HCT116 (cell line): ENCODE data around the gene ALG10B. TPM values are rescaled to one million over a fixed set of nuclear protein-coding genes. Genes with fewer than 3 reads are reported as not detected.
"Not testable (repeated sequence)": the region's sequence is repeated elsewhere in the genome, so short reads cannot be mapped to it uniquely, and the experiment has no call there.

Source experiments
- ATAC-seq: fragments of 200-7000 bp; cut with Tn5 transposase; 2 replicates; pipeline ENCODE4 v1.9.1; 2020; ENCODE audit warnings: mild to moderate bottlenecking, moderate library complexity
- BruUV-seq: library from RNA; stranded (reverse); fragments of 400-500 nt; replicated peaks from 2 replicates; lab custom pipeline; 2021; lab: Mats Ljungman, UMichigan
- CTCF ChIA-PET: fragments of 300-600 bp; sonication (Branson Sonifier 250); formaldehyde crosslinking; loops from one replicate; lab custom pipeline; 2021; ENCODE audit warnings: antibody characterized with exemption; lab: Charles Lee
- POLR2A ChIA-PET: fragments of 300-600, 350-600 bp; sonication (Branson Sonifier 250); formaldehyde crosslinking; loops from one replicate; lab custom pipeline; 2021; ENCODE audit warnings: antibody characterized with exemption; lab: Charles Lee
- RAD21 ChIA-PET, 2 experiments: fragments of 300-600 bp; sonication (Branson Sonifier 250); formaldehyde crosslinking; loops; one replicate each; lab custom pipeline; 2023; ENCODE audit warnings: low total read pairs in 2 of 2; ENCODE audit not compliant: uncharacterized antibody in 2 of 2, unreplicated experiment in 2 of 2, low non-redundant PET in 1 of 2; lab: Charles Lee
- DNase-seq: peaks from one replicate; pipeline ENCODE4 v3.0.0-alpha.2; 2010; ENCODE audit warnings: low read depth, low spot score
- H2AFZ ChIP-seq: fragments of 200-600 bp; shearing (Covaris generic), sonication (generic); 2 replicates; pipeline ENCODE4 v1.6.1; 2017; ENCODE audit warnings: low read depth, mixed run types, mixed read lengths, antibody characterized with exemption, low read length; ENCODE audit not compliant: poor library complexity, severe bottlenecking
- H3K27ac ChIP-seq: 2 replicates; pipeline ENCODE4 v1.5.1; 2012; ENCODE audit warnings: low read depth, low read length
- H3K27me3 ChIP-seq: fragments of 200-600 bp; sonication (generic); 2 replicates; pipeline ENCODE4 v1.6.1; 2016; ENCODE audit warnings: mixed run types, low read length, mixed read lengths; ENCODE audit not compliant: insufficient read depth
- H3K36me3 ChIP-seq, 2 experiments: fragments of 200-500 bp in 1 of 2; fragments of 200-600 bp in 1 of 2; sonication (Bioruptor generic) in 1 of 2; sonication (generic) in 1 of 2; 2 replicates each; pipeline versions ENCODE4 v1.5.1 to v1.6.1; 2014 to 2016; ENCODE audit warnings: low read length in 2 of 2, inconsistent platforms in 1 of 2, mixed read lengths in 1 of 2, mixed run types in 1 of 2; ENCODE audit not compliant: insufficient read depth in 2 of 2, control insufficient read depth in 1 of 2
- H3K4me1 ChIP-seq, 2 experiments: fragments of 200-600 bp in 1 of 2; sonication (generic) in 1 of 2; 2 replicates each; pipeline versions ENCODE4 v1.5.1 to v1.6.1; 2012 to 2017; ENCODE audit warnings: low read length in 2 of 2, inconsistent platforms in 1 of 2, mild to moderate bottlenecking in 1 of 2, mixed read lengths in 1 of 2, mixed run types in 1 of 2, moderate library complexity in 1 of 2; ENCODE audit not compliant: insufficient read depth in 2 of 2, control insufficient read depth in 1 of 2
- H3K4me2 ChIP-seq: fragments of 200-600 bp; sonication (generic); 2 replicates; pipeline ENCODE4 v1.6.1; 2017; ENCODE audit warnings: mixed run types, low read length, mixed read lengths
- H3K4me3 ChIP-seq, 2 experiments: fragments of 200-600 bp in 1 of 2; sonication (generic) in 1 of 2; replicated peaks in 1 of 2; 2 replicates each; pipeline ENCODE4 v1.5.1; 2011 to 2016; ENCODE audit warnings: low read length in 2 of 2, control low read depth in 1 of 2, low read depth in 1 of 2, mild to moderate bottlenecking in 1 of 2, mixed read lengths in 1 of 2, mixed run types in 1 of 2
- H3K79me2 ChIP-seq: fragments of 200-600 bp; sonication (generic); 2 replicates; pipeline ENCODE4 v1.6.1; 2017; ENCODE audit warnings: mild to moderate bottlenecking, mixed run types, low read length, moderate library complexity, mixed read lengths; ENCODE audit not compliant: insufficient read depth
- H3K9ac ChIP-seq: fragments of 200-600 bp; sonication (generic); 2 replicates; pipeline ENCODE4 v1.6.1; 2016; ENCODE audit warnings: low read length, mixed read lengths
- H3K9me2 ChIP-seq: fragments of 200-600 bp; sonication (generic), shearing (Covaris generic); 2 replicates; pipeline ENCODE4 v1.6.1; 2017; ENCODE audit warnings: mixed run types, mild to moderate bottlenecking, moderate library complexity; ENCODE audit not compliant: insufficient read depth
- H3K9me3 ChIP-seq, 2 experiments: fragments of 200-500 bp in 1 of 2; fragments of 200-600 bp in 1 of 2; sonication (Bioruptor generic) in 1 of 2; sonication (generic) in 1 of 2; 2 replicates each; pipeline ENCODE4 v1.6.1; 2014 to 2017; ENCODE audit warnings: low read length in 2 of 2, mixed read lengths in 2 of 2, inconsistent platforms in 1 of 2, low read depth in 1 of 2, mild to moderate bottlenecking in 1 of 2, mixed run types in 1 of 2, moderate library complexity in 1 of 2; ENCODE audit not compliant: control insufficient read depth in 1 of 2, insufficient read depth in 1 of 2
- H4K20me1 ChIP-seq: fragments of 200-600 bp; sonication (generic), shearing (Covaris generic); 2 replicates; pipeline ENCODE4 v1.6.1; 2017; ENCODE audit warnings: mixed run types, mild to moderate bottlenecking, moderate library complexity; ENCODE audit not compliant: insufficient read depth
- EZH2 ChIP-seq: fragments of 200-600 bp; sonication (generic); IDR thresholded peaks from 2 replicates; pipeline ENCODE4 v1.6.1; 2017; ENCODE audit warnings: antibody characterized with exemption, mixed run types
- FOSL1 ChIP-seq: IDR thresholded peaks from 2 replicates; pipeline ENCODE4 v1.6.1; 2012; ENCODE audit warnings: low read depth
- JUND ChIP-seq: IDR thresholded peaks from 2 replicates; pipeline ENCODE4 v1.6.1; 2012
- POLR2AphosphoS5 ChIP-seq: IDR thresholded peaks from 2 replicates; pipeline ENCODE4 v1.6.1; 2011; ENCODE audit warnings: mild to moderate bottlenecking, low read depth, low read length, moderate library complexity
- SIN3A ChIP-seq: IDR thresholded peaks from 2 replicates; pipeline ENCODE4 v1.6.1; 2012; ENCODE audit warnings: low read depth
- SP1 ChIP-seq: IDR thresholded peaks from 2 replicates; pipeline ENCODE4 v1.6.1; 2012; ENCODE audit warnings: low read depth
- SRF ChIP-seq: IDR thresholded peaks from 2 replicates; pipeline ENCODE4 v1.6.1; 2012; ENCODE audit warnings: low read depth
- TCF7L2 ChIP-seq: IDR thresholded peaks from 2 replicates; pipeline ENCODE4 v1.7.0; 2011; ENCODE audit warnings: borderline replicate concordance, inconsistent platforms; ENCODE audit not compliant: insufficient read depth, insufficient read length; ENCODE audit errors: extremely low read depth
- YY1 ChIP-seq: IDR thresholded peaks from 2 replicates; pipeline ENCODE4 v1.6.1; 2011; ENCODE audit warnings: low read length, low read depth, moderate library complexity, mild to moderate bottlenecking; ENCODE audit not compliant: insufficient replicate concordance; ENCODE audit errors: extremely low read depth
- ZFX ChIP-seq: fragments of 450-650 bp; IDR thresholded peaks from 2 replicates; pipeline ENCODE4 v1.6.1; 2017
- intact Hi-C: fragments of 100-400 bp; cut with micrococcal nuclease; formaldehyde crosslinking; loops from 2 replicates; pipeline ENCODE4 v1.10.0; 2022
- total RNA-seq: library from RNA; stranded (reverse); gene quantifications from one replicate; pipeline ENCODE4 v1.2.1, GENCODE V29; 2021; ENCODE audit not compliant: unreplicated experiment
- TF ChIP-seq, protein P1 (sequence below): IDR thresholded peaks from 2 replicates; pipeline ENCODE4 v1.6.1; 2012; ENCODE audit warnings: low read depth

Gene ALG10B
- total RNA-seq, 1 experiment from 2014 or later: 9.0 TPM

- Histone ChIP-seq H3K79me2 (no peaks in the 10 kb centered on the region), H3K36me3 (no peaks in the 10 kb centered on the region), H3K4me3 (no peak overlapping the region), H2AFZ (no peak overlapping the region), H4K20me1 (no peaks in the 10 kb centered on the region), H3K9me2 (no peaks in the 10 kb centered on the region), H3K9me3 (no peaks in the 10 kb centered on the region), H3K4me2 (no peak overlapping the region)
- ATAC-seq: no peak
- intact Hi-C loops: no loop called here
- no TSS peak for BruUV-seq
- POLR2A ChIA-PET: no interaction called here
- TF ChIP-seq JUND: no peak
- TF ChIP-seq, all 23 proteins: peak for 0
- ChIA-PET CTCF (no interaction called here), RAD21 (no interaction called here)
- H3K27me3 ChIP-seq: no peaks in the 10 kb centered on the region
- no peak overlapping the region for H3K9ac ChIP-seq
- DNase-seq: no peak
- no peaks in the 10 kb centered on the region for H3K4me1 ChIP-seq
- no peak overlapping the region for H3K27ac ChIP-seq
These were observed 34.0 kb downstream of the ALG10B start for GRCh38 chr12:38350342-38351174.

DNA sequence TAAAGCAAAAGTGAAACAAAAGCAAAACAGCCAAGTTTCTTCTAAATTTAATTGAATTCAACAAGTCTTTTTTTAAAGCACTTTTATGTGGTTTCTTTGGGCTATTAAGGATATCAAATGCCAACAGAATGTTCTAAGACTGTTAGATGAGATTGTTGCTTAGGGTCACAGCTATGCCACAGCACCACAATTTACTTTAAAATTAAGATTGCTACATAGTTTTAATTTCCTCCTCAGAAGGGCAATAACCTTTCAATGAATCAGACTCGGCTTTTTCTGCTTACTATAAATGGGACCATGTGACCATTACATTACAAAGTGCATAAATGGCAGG, 34.6 kb downstream of the ALG10B start:
- BruUV-seq, ATAC-seq, H3K36me3 ChIP-seq, H3K27me3 ChIP-seq, H3K4me2 ChIP-seq, H3K9me3 ChIP-seq, CTCF ChIA-PET, H4K20me1 ChIP-seq, POLR2A ChIA-PET, H3K9ac ChIP-seq, H2AFZ ChIP-seq, H3K27ac ChIP-seq, H3K79me2 ChIP-seq, H3K4me3 ChIP-seq, H3K4me1 ChIP-seq, DNase-seq, intact Hi-C loops, RAD21 ChIA-PET, H3K9me2 ChIP-seq: not testable (repeated sequence)

DNA sequence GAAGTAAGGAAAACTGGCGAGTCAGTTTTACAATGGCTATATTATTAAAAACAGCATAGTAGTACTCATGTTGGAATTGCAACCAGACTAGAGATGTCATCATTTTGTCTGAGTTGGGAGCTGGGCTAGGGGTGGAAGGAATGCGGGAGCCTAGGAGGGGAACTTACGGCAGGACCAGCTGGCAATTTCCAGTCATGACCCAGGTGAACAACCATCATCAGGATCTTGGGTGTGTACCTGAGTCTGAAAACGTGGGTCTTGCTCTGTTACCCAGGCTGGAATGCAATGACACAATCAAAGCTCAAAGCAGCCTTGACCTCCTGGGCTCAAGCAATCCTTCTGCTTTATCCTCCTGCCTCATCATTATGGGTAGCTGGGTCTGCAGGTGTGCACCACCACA, 50.9 kb downstream of the ALG10B start:
- no peak for DNase-seq
- no TSS peak for BruUV-seq
- Histone ChIP-seq H3K36me3 (no peaks in the 10 kb centered on the region), H3K9me3 (no peaks in the 10 kb centered on the region), H3K27ac (no peak overlapping the region), H3K4me3 (no peak overlapping the region), H3K79me2 (no peaks in the 10 kb centered on the region), H3K4me2 (no peak overlapping the region), H3K9ac (no peak overlapping the region), H4K20me1 (no peaks in the 10 kb centered on the region), H2AFZ (no peak overlapping the region), H3K4me1 (no peaks in the 10 kb centered on the region), H3K27me3 (no peaks in the 10 kb centered on the region), H3K9me2 (no peaks in the 10 kb centered on the region)
- ChIA-PET RAD21 (no interaction called here), CTCF (no interaction called here), POLR2A (no interaction called here)
- ATAC-seq: no peak
- intact Hi-C loops: no loop called here
- TF ChIP-seq SRF (no peak), POLR2AphosphoS5 (no peak), JUND (no peak), EZH2 (no peak), YY1 (no peak), TCF7L2 (no peak), SP1 (no peak), FOSL1 (no peak), SIN3A (no peak), ZFX (no peak)
- TF ChIP-seq, protein P1, sequence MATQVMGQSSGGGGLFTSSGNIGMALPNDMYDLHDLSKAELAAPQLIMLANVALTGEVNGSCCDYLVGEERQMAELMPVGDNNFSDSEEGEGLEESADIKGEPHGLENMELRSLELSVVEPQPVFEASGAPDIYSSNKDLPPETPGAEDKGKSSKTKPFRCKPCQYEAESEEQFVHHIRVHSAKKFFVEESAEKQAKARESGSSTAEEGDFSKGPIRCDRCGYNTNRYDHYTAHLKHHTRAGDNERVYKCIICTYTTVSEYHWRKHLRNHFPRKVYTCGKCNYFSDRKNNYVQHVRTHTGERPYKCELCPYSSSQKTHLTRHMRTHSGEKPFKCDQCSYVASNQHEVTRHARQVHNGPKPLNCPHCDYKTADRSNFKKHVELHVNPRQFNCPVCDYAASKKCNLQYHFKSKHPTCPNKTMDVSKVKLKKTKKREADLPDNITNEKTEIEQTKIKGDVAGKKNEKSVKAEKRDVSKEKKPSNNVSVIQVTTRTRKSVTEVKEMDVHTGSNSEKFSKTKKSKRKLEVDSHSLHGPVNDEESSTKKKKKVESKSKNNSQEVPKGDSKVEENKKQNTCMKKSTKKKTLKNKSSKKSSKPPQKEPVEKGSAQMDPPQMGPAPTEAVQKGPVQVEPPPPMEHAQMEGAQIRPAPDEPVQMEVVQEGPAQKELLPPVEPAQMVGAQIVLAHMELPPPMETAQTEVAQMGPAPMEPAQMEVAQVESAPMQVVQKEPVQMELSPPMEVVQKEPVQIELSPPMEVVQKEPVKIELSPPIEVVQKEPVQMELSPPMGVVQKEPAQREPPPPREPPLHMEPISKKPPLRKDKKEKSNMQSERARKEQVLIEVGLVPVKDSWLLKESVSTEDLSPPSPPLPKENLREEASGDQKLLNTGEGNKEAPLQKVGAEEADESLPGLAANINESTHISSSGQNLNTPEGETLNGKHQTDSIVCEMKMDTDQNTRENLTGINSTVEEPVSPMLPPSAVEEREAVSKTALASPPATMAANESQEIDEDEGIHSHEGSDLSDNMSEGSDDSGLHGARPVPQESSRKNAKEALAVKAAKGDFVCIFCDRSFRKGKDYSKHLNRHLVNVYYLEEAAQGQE: no peak
